HG03108 (cell line): ENCODE measurements around the gene PRSS56.

Experiments
- ATAC-seq: cut with Tn5 transposase; IDR thresholded peaks from one replicate; pipeline ENCODE4 v1.9.1; 2021; ENCODE audit warnings: moderate library complexity; ENCODE audit not compliant: unreplicated experiment

PRSS56 gene

DNA sequence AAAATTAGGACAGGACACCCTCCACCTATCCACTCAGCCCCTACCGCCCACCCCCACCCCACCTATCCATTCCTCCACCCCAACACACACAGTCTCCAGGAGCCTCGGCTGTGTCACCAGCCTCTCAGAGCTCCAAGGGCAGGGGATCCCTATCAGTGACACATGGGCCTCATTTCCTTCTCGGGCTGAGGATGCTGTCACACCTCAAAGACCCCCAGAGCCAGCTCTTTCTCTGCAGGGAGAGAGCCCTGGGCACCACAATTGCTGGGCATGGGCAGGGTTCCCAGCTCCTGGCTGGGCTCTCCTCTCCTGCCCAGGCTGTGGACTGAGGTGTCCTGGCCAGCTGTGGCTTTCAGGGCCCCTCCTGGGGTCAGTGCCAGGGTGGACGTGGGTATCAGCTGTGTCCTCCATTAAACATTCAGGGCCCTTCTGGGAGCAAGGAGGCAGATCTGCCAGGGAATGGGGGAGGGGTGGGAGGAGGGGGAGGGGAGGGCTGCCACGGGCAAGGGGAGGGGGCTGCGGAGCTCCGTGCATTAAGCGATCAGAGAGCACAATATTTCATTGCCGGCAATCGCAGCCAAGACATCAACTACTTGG lies 18.3 kb upstream of the PRSS56 start:
- no peak for ATAC-seq

DNA sequence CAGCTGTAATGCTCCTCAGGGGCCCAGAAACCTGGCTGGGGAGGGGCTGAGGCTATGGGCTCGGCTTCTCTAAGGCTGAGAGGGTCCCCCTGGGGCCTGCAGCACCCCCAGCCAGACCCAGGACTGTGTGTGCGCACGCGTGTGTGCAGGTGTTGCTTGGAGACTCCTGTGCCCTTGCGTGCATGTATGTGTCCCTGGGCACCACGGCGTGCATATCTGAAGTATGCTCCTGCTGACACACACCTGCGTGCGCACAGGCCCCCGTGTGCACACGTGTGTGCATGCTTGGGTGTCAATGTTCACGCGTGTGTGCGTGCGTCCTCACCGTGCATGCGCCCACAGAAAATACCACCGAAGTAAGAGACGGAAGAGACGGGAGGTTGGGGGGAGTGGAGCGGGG lies 17.7 kb upstream of the PRSS56 start:
- ATAC-seq, result no peak

DNA sequence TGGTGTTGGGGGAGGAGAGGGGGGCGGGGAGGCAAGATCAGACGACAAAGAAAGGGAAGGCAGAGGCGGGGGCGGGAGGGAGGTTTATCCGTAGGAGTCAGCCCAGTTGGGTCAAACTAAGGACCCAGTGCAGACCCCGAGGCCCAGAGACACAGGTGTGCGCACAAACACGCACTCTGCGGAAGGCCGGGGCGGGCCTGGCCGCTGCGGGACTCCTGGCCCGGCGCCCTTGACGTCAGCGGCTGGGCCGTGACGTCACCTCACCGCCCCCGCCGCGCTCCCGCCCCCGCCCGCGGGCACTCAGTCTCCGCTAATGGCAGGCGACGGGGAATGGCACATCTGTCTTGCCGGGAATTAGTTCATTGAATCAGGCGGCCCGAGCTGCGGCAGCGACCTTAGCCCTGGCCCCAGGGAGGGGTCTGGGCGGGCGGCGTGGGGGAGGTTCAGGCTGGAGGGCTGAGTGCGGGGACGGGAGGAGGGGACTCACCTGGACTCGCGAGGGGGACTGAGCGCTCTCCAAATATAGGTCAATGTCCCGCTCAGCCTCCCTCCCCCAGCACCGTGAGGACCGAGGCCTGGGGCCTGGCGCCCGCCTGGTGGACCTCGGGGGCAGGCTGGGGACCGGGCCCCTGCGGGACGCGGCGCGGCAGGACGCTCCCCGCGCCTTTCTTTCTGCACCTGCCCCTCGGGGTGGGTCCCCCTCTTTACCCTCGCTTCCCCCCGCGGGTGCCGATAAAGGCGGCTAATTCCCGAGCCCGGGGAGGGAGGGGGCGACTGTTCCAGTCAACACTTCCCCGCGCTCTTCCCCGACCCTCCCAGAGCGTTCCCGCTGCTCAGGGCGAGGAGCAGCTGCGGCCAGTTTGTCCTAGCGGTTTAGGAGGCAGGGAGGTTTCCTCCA lies 17.0 kb upstream of the PRSS56 start:
- ATAC-seq, result no peak

DNA sequence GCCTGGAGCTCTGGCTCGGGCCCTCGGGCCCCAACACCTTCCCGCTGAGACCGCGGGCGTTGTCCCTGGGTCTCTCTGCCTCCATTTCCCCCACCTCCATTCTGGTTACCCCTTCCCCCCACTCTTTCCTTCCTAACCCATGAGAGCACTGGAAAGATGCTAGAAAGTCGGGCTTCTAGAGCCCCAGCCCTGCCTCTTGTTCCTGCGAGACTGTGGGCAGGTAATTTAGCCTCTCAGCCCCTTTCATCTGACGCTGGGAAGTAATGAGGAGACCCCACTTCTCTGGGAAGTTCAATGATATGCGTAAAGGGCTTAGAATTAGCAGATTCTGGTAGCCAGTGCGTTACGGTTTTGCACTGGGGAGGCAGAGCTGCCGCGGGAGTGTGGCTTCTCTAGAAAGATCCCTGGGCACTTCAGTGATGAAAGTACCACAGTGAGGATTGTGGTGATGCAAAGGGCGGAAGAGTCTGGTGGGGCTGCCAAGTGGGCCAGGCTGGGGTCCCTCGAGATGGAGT lies 16.3 kb upstream of the PRSS56 start:
- no peak for ATAC-seq

DNA sequence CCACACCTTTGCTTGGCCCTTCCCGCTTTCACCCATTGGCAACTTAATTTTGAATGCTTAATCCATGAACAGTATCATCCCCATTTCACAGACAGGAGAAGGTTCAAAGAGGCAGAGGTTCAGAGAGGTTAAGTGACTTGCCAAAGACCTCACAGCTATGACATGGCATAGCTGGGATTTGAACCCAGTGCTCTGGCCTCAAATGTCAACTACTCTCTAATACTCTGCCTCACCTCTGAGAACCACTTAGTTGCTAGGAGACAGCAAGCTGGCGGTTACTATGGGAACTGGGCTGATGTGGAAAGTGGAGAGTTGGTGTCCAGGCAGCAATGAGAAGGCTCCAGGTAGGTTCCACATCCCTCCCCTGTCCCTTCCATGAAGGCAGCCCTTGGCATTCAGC lies 15.8 kb upstream of the PRSS56 start:
- ATAC-seq, result no peak

DNA sequence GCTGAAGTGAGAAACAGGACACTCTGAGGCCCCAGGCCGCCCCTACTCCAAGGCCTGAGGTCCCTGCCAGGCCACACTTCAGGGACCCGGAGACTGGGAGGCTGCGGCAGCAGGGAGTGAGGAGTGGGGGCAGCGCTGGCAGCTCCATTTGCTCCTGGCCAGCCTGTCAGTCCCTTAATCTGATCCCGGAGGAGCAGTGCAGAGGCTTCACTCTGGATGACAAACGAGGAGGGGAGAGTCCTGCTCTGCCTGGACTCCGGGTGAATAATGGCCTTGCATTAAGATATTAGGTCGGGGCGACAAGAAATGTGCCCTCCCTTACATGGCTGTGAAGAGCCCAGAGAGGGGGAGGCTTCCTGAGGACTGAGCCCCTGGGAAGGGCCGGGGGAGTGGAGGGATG lies 14.3 kb upstream of the PRSS56 start:
- no peak for ATAC-seq

DNA sequence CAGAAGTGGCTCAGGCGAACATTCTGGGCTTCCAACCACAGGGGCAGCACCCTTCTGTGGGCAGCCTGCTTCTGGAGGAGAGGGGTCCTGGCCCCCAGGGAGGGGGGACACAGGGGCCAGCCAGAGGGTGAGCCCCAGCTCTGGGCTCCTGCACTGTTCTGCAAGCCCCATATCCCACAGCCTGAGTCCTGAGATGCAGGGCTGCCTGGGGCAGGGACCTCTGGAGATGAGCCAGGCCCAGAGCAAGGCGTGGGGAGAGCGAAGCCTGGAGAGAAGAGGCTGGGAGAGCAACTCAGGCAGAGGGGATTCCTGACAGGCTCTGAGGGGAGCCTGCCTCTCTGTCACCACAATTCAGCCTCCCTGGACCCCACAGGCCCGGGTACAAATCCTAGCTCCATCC lies 13.5 kb upstream of the PRSS56 start:
- ATAC-seq, result no peak

DNA sequence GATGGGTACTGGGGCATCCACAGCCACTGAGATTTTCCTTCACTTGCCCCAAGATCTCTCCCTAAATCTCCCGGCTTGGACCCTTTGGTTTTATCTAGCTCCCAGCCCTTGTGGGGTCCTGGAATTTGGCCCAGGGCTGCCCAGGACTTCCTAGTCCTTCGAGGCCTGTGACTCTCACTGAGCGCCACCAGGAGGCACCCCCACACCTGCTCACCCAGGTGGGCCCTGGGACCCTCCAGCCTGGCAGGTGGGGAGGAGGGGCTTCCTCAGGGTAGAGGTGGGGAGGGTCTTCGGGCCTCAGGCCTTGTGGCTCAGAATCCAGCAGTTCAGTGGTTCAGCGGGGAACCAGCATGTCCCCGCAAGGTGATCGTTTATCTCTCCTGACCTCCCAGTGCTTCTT lies 11.9 kb upstream of the PRSS56 start:
- ATAC-seq, result no peak

DNA sequence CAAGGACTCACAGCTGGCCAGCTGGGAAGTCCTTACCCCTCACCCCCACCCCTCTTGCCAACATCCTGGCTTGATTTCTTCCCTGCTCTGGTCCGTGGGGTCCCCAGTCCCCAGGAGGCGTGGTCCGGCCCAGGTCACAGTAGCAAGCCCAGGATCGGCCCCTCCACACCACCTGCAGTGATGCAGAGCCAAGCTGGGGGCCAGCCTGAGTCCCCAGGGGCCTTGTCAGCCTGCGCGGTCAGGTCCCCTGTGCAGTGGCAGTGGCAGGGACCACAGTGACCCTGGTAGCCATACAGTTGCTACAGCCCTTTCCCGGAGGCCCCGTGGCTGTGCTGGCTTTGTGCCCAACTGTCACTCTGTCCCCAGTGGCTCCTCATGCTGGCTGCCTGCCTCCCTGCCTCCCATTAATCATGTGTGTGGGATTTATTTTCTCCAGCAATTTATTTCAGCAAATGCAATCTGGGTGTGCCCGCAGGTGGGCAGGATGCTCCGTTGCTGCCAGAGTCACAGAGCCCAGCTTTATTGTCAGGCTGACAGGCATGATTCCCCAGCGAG lies 8.8 kb upstream of the PRSS56 start:
- ATAC-seq, result no peak

DNA sequence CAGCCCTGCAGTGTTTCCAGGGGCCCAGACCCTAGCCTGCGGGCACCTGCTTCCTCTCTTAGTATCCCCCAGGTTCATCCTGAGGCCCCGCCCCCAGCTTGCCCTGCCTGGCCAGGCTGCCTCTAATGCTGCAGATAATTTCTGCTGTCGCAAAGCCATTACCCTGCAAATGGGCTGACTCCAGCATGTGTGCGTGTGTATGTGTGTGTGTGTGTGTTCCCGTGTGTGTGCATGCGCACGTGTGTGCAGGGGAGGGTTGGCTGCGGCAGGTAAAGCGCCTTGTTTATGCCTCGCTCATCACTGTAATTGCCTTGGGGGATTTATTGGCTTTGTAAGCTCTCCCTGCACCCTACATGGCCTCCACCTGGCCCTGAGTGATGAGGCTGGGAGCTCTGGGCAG lies 7.6 kb upstream of the PRSS56 start:
- no peak for ATAC-seq

DNA sequence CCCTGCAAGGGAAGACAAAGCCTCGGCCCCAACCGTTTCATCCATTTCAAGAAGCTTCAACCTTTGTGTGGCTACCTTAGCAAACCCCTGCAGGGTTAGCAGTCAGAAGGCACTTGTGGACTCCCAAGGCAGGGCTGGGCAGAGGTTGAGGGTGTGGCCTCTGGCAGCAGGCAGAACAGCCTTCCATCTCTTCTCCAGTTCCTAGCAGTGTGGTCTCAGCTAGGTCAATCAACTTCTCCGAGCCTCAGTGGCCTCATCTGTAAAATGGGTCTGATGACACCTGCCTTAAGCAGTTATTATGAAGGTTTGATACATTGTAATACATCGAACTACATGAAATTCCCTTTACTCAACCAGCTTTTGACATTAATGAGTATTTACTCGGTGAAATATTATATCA lies 6.8 kb upstream of the PRSS56 start:
- ATAC-seq, result no peak

DNA sequence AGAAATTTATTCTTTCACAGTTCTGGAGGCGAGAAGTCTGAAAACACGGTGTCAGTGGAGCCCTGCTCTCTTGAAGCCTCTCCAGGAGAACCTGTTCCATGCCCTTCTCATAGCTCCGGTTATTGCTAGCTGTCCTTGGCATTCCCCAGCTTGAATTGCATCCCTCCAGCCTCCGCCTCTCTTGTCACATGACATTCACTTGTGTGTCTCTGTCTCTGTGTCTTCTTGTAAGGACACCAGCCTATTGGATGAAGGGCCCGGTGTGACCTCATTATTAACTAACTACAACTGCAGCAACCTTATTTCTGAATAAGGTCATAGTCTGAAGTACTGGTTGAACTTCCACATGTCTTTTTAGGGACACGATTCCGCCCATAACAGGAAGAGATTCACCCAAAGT lies 4.5 kb upstream of the PRSS56 start:
- ATAC-seq, result no peak

DNA sequence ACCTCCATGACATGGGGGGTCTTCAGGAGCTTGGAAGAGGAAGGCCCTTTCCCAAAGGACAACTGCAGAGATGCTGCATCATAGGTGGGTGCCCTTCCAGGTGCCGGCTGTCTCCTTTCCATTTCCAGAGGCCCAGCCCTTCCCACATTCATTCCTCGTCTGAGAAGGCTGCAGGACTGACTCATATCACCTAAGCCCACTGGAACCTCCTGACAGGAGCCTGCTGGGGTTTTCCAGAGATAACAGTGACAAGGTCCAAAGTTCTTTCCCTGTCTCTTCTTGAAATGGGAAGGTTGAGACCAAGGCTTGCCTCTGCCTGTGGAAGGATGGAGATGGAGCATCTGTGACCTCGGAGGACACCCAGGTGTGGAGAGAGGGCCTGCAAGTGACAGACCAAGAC lies 3.6 kb upstream of the PRSS56 start:
- ATAC-seq, result no peak

DNA sequence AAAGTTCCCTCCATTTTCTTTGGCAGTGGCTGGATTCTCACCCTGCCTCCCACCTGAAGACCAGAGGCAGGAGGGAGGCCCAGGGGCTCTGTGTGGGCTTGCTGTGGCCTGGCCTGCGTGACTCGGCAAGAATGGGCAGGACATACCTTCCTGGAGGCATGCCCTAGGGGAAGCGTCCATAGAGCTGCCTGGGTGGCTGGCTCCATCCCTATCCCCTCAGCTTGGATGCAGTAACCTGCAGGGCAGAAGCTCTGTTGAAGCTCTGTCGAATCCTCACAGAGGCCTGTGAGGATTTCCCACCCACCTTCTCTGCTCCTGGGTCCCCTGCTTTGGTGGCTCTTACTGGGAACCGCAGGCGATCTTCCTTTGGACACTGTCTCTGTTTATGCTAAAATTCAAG lies 1.3 kb upstream of the PRSS56 start:
- ATAC-seq, result no peak

DNA sequence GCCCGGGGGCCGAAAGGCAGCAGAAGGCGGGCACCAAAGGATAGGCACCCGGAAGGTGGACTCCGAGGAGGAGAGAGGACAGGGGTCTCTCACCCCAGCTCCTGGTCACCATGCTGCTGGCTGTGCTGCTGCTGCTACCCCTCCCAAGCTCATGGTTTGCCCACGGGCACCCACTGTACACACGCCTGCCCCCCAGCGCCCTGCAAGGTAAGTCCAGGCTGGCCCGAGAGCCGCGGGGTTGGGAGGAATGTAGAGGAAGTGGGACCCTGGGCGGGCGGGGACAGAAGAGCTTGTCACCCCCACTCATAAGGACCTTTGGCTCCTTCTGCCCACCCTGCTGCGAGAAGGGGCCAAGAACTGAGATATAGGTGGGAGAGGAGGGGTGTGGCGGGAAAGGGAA lies 301 bp downstream of the PRSS56 start:
- no peak for ATAC-seq

DNA sequence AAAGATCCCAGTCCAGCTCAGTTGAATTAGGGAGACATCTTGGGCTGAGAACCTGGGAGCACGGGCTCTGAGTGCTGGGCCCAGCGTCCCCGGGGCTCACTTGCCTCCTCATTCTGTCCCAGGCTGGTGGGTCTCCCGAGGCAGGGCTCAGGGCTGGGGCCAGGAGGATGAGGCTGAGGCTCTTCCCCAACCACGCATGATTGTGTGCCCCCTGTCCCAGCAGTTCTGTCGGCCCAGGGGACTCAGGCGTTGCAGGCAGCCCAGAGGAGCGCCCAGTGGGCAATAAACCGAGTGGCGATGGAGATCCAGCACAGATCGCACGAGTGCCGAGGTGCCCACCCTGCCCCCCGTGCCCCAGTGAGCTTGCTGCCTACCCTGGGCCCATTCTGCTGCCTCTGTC lies 910 bp downstream of the PRSS56 start:
- no peak for ATAC-seq

DNA sequence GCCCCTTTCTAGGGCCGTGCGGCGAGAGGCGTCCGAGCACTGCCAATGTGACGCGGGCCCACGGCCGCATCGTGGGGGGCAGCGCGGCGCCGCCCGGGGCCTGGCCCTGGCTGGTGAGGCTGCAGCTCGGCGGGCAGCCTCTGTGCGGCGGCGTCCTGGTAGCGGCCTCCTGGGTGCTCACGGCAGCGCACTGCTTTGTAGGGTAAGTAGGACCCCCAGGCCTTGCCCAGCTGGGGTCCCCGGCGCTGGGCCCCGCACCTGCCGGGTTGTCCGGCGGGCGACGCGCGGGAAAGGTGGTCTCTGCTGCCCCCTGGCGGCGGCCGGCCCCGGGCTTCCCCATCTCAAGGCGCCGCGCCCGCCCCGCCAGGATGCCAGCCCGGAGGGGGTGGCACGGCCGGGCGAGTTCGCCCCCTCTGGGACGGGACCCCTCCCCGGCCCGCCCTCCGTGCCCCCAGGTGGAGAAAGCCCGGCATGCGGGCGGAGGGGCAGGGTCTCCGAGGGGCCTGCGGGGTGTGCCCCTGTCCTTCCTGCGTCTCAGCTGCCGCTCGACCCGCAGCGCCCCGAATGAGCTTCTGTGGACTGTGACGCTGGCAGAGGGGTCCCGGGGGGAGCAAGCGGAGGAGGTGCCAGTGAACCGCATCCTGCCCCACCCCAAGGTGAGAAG lies 1.9 kb downstream of the PRSS56 start:
- no peak for ATAC-seq

DNA sequence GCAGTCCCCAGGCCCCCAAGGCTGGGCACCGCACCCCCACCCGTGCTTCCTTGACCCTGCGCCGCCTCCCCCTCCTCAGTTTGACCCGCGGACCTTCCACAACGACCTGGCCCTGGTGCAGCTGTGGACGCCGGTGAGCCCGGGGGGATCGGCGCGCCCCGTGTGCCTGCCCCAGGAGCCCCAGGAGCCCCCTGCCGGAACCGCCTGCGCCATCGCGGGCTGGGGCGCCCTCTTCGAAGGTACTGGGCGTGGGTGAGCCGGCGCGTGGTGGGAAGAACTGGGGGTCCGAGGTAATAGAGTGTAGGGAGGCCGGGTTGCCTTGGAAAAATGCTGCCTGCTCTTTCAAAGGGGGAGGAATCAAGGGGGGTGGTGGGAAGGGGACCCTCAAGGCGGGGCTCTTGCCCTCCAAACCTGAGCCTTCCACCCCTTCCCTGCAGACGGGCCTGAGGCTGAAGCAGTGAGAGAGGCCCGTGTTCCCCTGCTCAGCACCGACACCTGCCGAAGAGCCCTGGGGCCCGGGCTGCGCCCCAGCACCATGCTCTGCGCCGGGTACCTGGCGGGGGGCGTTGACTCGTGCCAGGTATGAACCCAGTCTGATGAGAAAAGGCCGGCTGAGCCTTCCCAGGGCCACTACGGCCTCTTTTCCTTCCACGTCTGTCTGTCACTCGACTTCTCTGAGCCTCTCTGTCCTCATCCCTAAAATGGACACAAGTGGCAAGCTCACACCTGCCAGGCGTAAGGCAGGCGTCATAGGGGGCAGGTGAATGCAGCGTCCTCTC lies 2.6 kb downstream of the PRSS56 start:
- ATAC-seq, result no peak

DNA sequence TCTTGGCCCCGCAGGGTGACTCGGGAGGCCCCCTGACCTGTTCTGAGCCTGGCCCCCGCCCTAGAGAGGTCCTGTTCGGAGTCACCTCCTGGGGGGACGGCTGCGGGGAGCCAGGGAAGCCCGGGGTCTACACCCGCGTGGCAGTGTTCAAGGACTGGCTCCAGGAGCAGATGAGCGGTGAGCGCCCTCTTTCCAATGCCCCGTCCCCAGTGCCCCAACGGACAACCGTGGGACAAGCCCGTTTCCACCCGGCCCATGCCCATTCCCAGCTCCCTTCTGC lies 3.2 kb downstream of the PRSS56 start:
- no peak for ATAC-seq

DNA sequence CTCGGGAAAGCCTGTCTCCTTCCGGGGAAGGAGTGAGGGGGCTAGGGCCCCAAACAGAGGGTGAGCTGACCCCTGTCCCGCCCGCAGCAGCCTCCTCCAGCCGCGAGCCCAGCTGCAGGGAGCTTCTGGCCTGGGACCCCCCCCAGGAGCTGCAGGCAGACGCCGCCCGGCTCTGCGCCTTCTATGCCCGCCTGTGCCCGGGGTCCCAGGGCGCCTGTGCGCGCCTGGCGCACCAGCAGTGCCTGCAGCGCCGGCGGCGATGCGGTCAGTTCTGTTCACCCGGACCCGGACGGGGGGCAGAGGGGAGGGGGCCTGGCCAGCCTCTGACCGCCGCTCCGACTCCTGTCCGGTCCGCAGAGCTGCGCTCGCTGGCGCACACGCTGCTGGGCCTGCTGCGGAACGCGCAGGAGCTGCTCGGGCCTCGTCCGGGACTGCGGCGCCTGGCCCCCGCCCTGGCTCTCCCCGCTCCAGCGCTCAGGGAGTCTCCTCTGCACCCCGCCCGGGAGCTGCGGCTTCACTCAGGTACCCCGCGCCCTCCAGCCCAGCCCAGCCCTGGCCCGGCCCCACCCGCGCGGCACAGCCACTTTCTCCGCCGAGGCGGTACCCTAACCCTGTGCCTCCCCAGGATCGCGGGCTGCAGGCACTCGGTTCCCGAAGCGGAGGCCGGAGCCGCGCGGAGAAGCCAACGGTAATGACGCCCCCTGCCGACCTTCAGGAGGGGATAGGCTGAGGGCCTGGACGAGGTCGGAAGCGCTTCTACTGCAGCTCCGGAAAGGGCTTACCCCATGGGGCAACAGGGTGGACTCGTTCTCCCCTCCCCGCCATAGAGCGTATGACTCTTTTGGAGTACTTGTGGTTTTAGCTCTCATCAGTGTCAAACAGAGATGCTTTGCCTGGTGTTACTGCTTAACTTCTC lies 3.8 kb downstream of the PRSS56 start:
- ATAC-seq, result no peak
